Panc1 (cell line): ENCODE results near the gene DTX2.

Source experiments
- POLR2AphosphoS5 ChIP-seq: IDR thresholded peaks from 2 replicates; pipeline ENCODE4 v1.6.1; 2012; ENCODE audit warnings: mild to moderate bottlenecking, low read depth, low read length, moderate library complexity
- REST ChIP-seq, 2 experiments: IDR thresholded peaks; 2 replicates each; pipeline ENCODE4 v1.6.1; 2011 to 2012; ENCODE audit warnings: low read depth in 2 of 2, control low read depth in 1 of 2, low read length in 1 of 2, mild to moderate bottlenecking in 1 of 2, moderate library complexity in 1 of 2; ENCODE audit not compliant: insufficient read depth in 1 of 2
- TCF7L2 ChIP-seq: IDR thresholded peaks from 2 replicates; pipeline ENCODE4 v1.6.1; 2011; ENCODE audit warnings: mild to moderate bottlenecking, low read depth, low read length, inconsistent platforms
- TF ChIP-seq, protein P1 (sequence below): fragments of 450-650 bp; IDR thresholded peaks from 2 replicates; pipeline ENCODE4 v1.5.1; 2017; ENCODE audit warnings: mild to moderate bottlenecking

DNA sequence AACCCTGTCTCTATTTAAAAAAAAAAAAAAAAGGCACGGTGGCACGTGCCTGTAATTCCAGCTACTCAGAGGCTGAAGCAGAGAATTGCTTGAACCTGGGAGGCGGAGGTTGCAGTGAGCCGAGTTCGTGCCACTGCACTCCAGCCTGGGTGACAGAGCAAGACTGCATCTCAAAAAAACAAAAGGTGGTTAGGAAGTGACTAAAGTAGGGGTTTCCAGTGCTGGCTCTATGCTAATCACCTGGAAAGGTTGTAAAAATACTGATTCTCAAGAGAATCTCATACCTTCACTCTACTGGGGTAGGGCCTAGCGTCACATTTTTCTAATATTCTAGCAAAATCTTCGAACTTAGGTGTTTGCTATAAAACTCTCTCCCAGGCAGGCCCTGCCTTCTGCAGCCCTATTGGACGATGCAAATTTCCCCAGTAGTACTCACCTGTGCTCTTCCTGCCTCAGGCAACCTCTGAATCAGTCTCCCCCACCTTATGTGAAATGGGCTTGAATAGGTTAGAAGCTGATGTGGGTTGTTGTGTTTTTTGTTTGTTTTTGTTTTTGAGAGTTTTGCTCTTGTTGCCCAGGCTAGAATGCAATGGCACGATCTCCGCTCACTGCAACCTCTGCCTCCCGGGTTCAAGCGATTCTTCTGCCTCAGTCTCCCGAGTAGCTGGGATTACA lies 33.2 kb upstream of the DTX2 start:
- TF ChIP-seq, protein P1, sequence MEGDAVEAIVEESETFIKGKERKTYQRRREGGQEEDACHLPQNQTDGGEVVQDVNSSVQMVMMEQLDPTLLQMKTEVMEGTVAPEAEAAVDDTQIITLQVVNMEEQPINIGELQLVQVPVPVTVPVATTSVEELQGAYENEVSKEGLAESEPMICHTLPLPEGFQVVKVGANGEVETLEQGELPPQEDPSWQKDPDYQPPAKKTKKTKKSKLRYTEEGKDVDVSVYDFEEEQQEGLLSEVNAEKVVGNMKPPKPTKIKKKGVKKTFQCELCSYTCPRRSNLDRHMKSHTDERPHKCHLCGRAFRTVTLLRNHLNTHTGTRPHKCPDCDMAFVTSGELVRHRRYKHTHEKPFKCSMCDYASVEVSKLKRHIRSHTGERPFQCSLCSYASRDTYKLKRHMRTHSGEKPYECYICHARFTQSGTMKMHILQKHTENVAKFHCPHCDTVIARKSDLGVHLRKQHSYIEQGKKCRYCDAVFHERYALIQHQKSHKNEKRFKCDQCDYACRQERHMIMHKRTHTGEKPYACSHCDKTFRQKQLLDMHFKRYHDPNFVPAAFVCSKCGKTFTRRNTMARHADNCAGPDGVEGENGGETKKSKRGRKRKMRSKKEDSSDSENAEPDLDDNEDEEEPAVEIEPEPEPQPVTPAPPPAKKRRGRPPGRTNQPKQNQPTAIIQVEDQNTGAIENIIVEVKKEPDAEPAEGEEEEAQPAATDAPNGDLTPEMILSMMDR: no peak
- TF ChIP-seq POLR2AphosphoS5 (no peak), TCF7L2 (no peak), REST (IDR thresholded peaks at IDR 0.05; ENCODE audit: insufficient read depth in 1 of 2, low read depth in 2 of 2, low read length in 1 of 2) (no peak)
